ENCODE measurements around the gene ATG14.

DNA sequence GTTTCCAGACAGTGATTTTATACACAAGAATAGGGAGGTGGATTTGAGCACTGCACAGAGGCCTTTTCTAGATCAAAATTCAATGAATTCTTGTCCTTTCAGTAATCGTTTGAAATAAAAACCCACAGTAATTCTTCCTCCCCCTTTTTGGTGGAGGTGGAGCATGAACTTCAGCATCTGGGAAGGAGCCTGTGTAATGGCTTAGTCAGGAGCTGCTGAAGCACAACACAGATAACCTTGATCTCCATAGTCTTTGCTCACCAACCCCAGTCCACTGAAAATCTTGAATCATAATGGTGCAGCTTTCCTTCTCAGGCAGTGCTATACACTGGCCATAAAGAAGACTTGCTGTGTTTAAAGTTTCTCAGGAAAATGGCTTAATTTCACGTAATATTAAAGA lies 35.2 kb upstream of the ATG14 start:
- TF ChIP-seq CTCF (conservative IDR thresholded peaks at IDR 0.05) (no peak), ZFX (IDR thresholded peaks at IDR 0.05) (no peak)
